Astrocyte (in vitro differentiated cells and primary cell): ENCODE data around the gene PCLAF. TPM values are rescaled to one million over a fixed set of nuclear protein-coding genes. Genes with fewer than 3 reads are reported as not detected.
"Not testable (repeated sequence)": the region's sequence is repeated elsewhere in the genome, so short reads cannot be mapped to it uniquely, and the experiment has no call there.

ENCODE experiments used
- DNase-seq: peaks from one replicate; pipeline ENCODE4 v3.0.0-alpha.2; 2010; ENCODE audit warnings: low read depth
- FAIRE-seq: peaks from 2 replicates; lab custom pipeline; 2011; peaks lifted over from hg19 to GRCh38; lab: Jason Lieb, UNC
- H2AFZ ChIP-seq: 2 replicates; pipeline ENCODE4 v1.6.0; 2012; ENCODE audit warnings: low read depth, low read length, inconsistent platforms
- H3K27ac ChIP-seq: 2 replicates; pipeline ENCODE4 v1.5.1; 2011; ENCODE audit warnings: low read depth, low read length, inconsistent platforms
- H3K27me3 ChIP-seq: 2 replicates; pipeline ENCODE4 v1.6.0; 2011; ENCODE audit warnings: low read length, inconsistent platforms; ENCODE audit not compliant: insufficient read depth
- H3K36me3 ChIP-seq: 2 replicates; pipeline ENCODE4 v1.5.1; 2011; ENCODE audit warnings: low read length, inconsistent platforms; ENCODE audit not compliant: insufficient read depth
- H3K4me1 ChIP-seq: 2 replicates; pipeline ENCODE4 v1.5.1; 2011; ENCODE audit warnings: low read length, inconsistent platforms; ENCODE audit not compliant: insufficient read depth
- H3K4me2 ChIP-seq: 2 replicates; pipeline ENCODE4 v1.6.0; 2012; ENCODE audit warnings: low read length, inconsistent platforms
- H3K4me3 ChIP-seq: 2 replicates; pipeline ENCODE4 v1.5.1; 2011; ENCODE audit warnings: low read depth, mild to moderate bottlenecking, low read length, inconsistent platforms; ENCODE audit not compliant: insufficient read depth
- H3K79me2 ChIP-seq: 2 replicates; pipeline ENCODE4 v1.6.0; 2012; ENCODE audit warnings: mild to moderate bottlenecking, low read length, inconsistent platforms; ENCODE audit not compliant: insufficient read depth
- H3K9ac ChIP-seq: 2 replicates; pipeline ENCODE4 v1.6.0; 2012; ENCODE audit warnings: mild to moderate bottlenecking, low read length, inconsistent platforms
- H3K9me3 ChIP-seq: 2 replicates; pipeline ENCODE4 v1.5.1; 2012; ENCODE audit warnings: low read depth, mild to moderate bottlenecking, low read length, inconsistent platforms; ENCODE audit not compliant: insufficient read depth
- H4K20me1 ChIP-seq: 2 replicates; pipeline ENCODE4 v1.6.0; 2012; ENCODE audit warnings: low read length, inconsistent platforms; ENCODE audit not compliant: insufficient read depth
- H3K27ac Mint-ChIP-seq: one replicate; pipeline ENCODE4 v1.8.0; 2021; ENCODE audit warnings: mild to moderate bottlenecking, mixed read lengths; ENCODE audit not compliant: unreplicated experiment
- H3K27me3 Mint-ChIP-seq: one replicate; pipeline ENCODE4 v1.8.0; 2021; ENCODE audit warnings: low read depth, mixed read lengths; ENCODE audit not compliant: unreplicated experiment
- H3K36me3 Mint-ChIP-seq: one replicate; pipeline ENCODE4 v1.8.0; 2021; ENCODE audit warnings: low read depth, mixed read lengths; ENCODE audit not compliant: unreplicated experiment
- H3K4me1 Mint-ChIP-seq: one replicate; pipeline ENCODE4 v1.8.0; 2021; ENCODE audit warnings: low read depth, mixed read lengths; ENCODE audit not compliant: unreplicated experiment
- H3K4me3 Mint-ChIP-seq: one replicate; pipeline ENCODE4 v1.8.0; 2021; ENCODE audit warnings: mild to moderate bottlenecking, moderate library complexity, mixed read lengths; ENCODE audit not compliant: unreplicated experiment
- H3K9me3 Mint-ChIP-seq: one replicate; pipeline ENCODE4 v1.8.0; 2021; ENCODE audit warnings: mild to moderate bottlenecking, mixed read lengths; ENCODE audit not compliant: unreplicated experiment
- CTCF ChIP-seq: IDR thresholded peaks from 2 replicates; pipeline ENCODE4 v1.5.1; 2011; ENCODE audit warnings: low read depth, mild to moderate bottlenecking, inconsistent platforms, low read length, moderate library complexity; ENCODE audit not compliant: insufficient read depth
- EZH2 ChIP-seq: IDR thresholded peaks from 2 replicates; pipeline ENCODE4 v1.6.1; 2012; ENCODE audit warnings: mild to moderate bottlenecking, low read length, inconsistent platforms; ENCODE audit not compliant: insufficient read depth
- total RNA-seq: library from RNA; stranded (reverse); gene quantifications from 2 replicates; pipeline ENCODE4 v1.2.1, GENCODE V29; 2021

Gene PCLAF
- total RNA-seq, 1 donor from 2014 or later, result 1.8 TPM

GRCh38 chr15:64351265-64351664 lies 30.0 kb downstream of the PCLAF start:
- H3K27me3 Mint-ChIP-seq, result no peaks in the 10 kb centered on the region
- no peak overlapping the region for H2AFZ ChIP-seq
- H3K27ac Mint-ChIP-seq, result peak overlapping the region; percentile 62
- H3K4me1 Mint-ChIP-seq, result peaks cover 18% of the 10 kb centered on the region
- no peaks in the 10 kb centered on the region for H3K9me3 Mint-ChIP-seq
- H3K79me2 ChIP-seq, result peaks cover 86% of the 10 kb centered on the region
- DNase-seq (peak; percentile 18), FAIRE-seq (no peak)
- H3K4me2 ChIP-seq, result no peak overlapping the region
- no peak overlapping the region for H3K4me3 Mint-ChIP-seq
- no peaks in the 10 kb centered on the region for H3K27me3 ChIP-seq
- no peak overlapping the region for H3K9ac ChIP-seq
- H4K20me1 ChIP-seq, result peaks cover 43% of the 10 kb centered on the region
- no peak overlapping the region for H3K27ac ChIP-seq
- peaks cover 10% of the 10 kb centered on the region for H3K4me1 ChIP-seq
- TF ChIP-seq EZH2 (no peak), CTCF (no peak)
- no peaks in the 10 kb centered on the region for H3K9me3 ChIP-seq
- H3K36me3 Mint-ChIP-seq, result no peaks in the 10 kb centered on the region
- no peak overlapping the region for H3K4me3 ChIP-seq
- H3K36me3 ChIP-seq, result peaks cover 2% of the 10 kb centered on the region

DNA sequence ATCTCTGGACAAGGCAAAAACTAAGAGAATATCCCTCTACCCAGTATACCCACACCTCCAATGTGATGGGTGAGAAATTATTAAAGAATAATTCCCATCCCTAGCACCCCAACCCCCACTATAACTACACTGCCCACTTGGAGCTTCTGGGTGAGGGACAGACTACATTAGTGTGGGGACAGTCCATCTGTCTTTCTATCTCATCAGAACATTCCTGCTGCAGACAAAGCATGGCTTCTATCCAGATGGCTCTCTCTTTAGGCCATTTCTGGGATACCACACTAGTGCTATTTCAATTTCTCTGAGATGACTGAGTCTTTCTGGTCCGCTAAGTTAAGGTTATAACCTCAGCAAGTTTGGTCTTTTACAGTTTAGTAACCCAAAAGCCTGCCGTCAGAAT lies 31.9 kb downstream of the PCLAF start:
- FAIRE-seq (no peak), DNase-seq (peak; percentile 14)
- H3K36me3 Mint-ChIP-seq, result peaks cover 2% of the 10 kb centered on the region
- no peak overlapping the region for H3K27ac Mint-ChIP-seq
- no peaks in the 10 kb centered on the region for H3K27me3 ChIP-seq
- TF ChIP-seq CTCF, result no peak
- TF ChIP-seq EZH2, result no peak
- no peak overlapping the region for H2AFZ ChIP-seq
- H3K4me1 Mint-ChIP-seq, result peaks cover 25% of the 10 kb centered on the region
- H3K4me1 ChIP-seq, result peaks cover 15% of the 10 kb centered on the region
- H3K79me2 ChIP-seq, result peaks cover 91% of the 10 kb centered on the region
- H3K9me3 ChIP-seq, result no peaks in the 10 kb centered on the region
- H3K36me3 ChIP-seq, result peaks cover 2% of the 10 kb centered on the region
- H3K27ac ChIP-seq, result no peak overlapping the region
- no peak overlapping the region for H3K4me3 Mint-ChIP-seq
- no peak overlapping the region for H3K4me2 ChIP-seq
- no peak overlapping the region for H3K9ac ChIP-seq
- H3K4me3 ChIP-seq, result no peak overlapping the region
- peaks cover 54% of the 10 kb centered on the region for H4K20me1 ChIP-seq
- no peaks in the 10 kb centered on the region for H3K9me3 Mint-ChIP-seq
- no peaks in the 10 kb centered on the region for H3K27me3 Mint-ChIP-seq

DNA sequence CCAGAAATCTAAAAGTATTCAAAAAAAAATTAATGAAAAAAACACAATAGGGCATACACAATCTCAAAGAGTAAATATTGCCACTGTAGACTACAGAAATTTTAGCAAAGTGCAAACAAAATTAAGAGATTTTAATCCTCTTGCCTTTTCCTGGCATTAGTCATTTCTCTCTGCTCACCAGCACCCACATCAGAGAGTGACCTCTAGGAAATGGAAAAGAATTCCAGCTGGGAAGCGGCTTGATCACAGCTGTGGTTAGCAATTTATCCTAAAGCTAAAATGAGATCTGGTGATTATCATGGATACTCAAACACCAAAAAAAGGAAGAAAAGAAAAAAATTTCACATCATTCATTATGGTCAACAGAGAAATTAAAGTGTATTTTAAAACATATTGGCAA lies 32.8 kb downstream of the PCLAF start:
- Histone ChIP-seq H3K27ac (no peak overlapping the region), H3K9me3 (no peaks in the 10 kb centered on the region), H3K4me1 (peaks cover 22% of the 10 kb centered on the region), H3K4me2 (peak overlapping the region; percentile 30), H4K20me1 (peaks cover 62% of the 10 kb centered on the region), H3K27me3 (no peaks in the 10 kb centered on the region), H3K79me2 (peaks cover 88% of the 10 kb centered on the region), H3K36me3 (peaks cover 2% of the 10 kb centered on the region), H3K4me3 (no peak overlapping the region), H2AFZ (no peak overlapping the region), H3K9ac (no peak overlapping the region)
- H3K27me3 Mint-ChIP-seq, result no peaks in the 10 kb centered on the region
- H3K9me3 Mint-ChIP-seq, result no peaks in the 10 kb centered on the region
- peaks cover 29% of the 10 kb centered on the region for H3K4me1 Mint-ChIP-seq
- peak; percentile 47 for DNase-seq
- no peak for FAIRE-seq
- H3K4me3 Mint-ChIP-seq, result peak overlapping the region; percentile 50
- H3K36me3 Mint-ChIP-seq, result peaks cover 2% of the 10 kb centered on the region
- TF ChIP-seq EZH2 (no peak), CTCF (no peak)
- peak overlapping the region; percentile 47 for H3K27ac Mint-ChIP-seq

DNA sequence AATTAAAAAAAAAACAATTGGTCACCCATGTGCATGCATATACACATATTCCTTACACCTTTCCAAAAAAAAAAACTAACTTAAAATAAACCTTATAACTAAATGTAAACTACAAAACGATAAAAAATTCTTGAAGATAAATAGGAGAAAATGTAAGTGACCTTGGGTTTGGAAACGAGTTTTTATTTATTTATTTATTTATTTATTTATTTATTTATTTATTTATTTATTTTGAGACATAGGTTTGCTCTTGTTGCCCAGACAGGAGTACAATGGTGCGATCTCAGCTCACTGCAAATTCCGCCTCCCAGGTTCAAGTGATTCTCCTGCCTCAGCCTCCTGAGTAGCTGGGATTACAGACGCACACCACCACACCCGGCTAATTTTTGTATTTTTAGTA lies 35.0 kb downstream of the PCLAF start:
- not testable (repeated sequence) for H3K4me3 Mint-ChIP-seq, H3K27ac ChIP-seq, H2AFZ ChIP-seq, H3K27me3 ChIP-seq, H3K36me3 ChIP-seq, H3K9ac ChIP-seq, DNase-seq, H3K9me3 ChIP-seq, H3K9me3 Mint-ChIP-seq, H3K27me3 Mint-ChIP-seq, H3K4me3 ChIP-seq, H3K27ac Mint-ChIP-seq, H3K36me3 Mint-ChIP-seq, FAIRE-seq, H3K4me2 ChIP-seq
- H3K4me1 Mint-ChIP-seq, result peaks cover 36% of the 10 kb centered on the region
- H4K20me1 ChIP-seq, result peaks cover 79% of the 10 kb centered on the region
- peaks cover 18% of the 10 kb centered on the region for H3K4me1 ChIP-seq
- H3K79me2 ChIP-seq, result peaks cover 90% of the 10 kb centered on the region
